ENCODE measurements around the gene FAM89B. TPM values are rescaled to one million over a fixed set of nuclear protein-coding genes. Genes with fewer than 3 reads are reported as not detected.

Gene FAM89B
- total RNA-seq, 6 donors from 2014 or later = 27.9 to 65.8 (median 45.3) TPM

- DNase-seq = no peak
Measured at GRCh38 chr11:65576232-65576866, 4.0 kb downstream of the FAM89B start.

GRCh38 chr11:65576867-65577755, 4.8 kb downstream of the FAM89B start:
- H3K9me3 ChIP-seq = no peaks in the 10 kb centered on the region
- DNase-seq (peak; percentile 85 to 91), ATAC-seq (ENCODE audit: low FRiP score in 2 of 2) (peak; percentile 45 to 65)
- peaks cover 42 to 58% (median 56%) of the 10 kb centered on the region in 4 donors for H3K4me1 ChIP-seq
- H3K27ac ChIP-seq = peak overlapping the region; percentile 93 to 98 (median 94)
- H3K4me3 ChIP-seq = peak overlapping the region; percentile 49 to 93 (median 86)
- H3K27me3 ChIP-seq = no peaks in the 10 kb centered on the region
- WGBS, 2 donors = 31 to 34% methylated on average over 5 to 16 of the region's 18 CpGs
- H3K36me3 ChIP-seq = peaks cover 0 to 44% (median 29%) of the 10 kb centered on the region in 4 donors
- no peak for TF ChIP-seq EP300 (IDR thresholded peaks at IDR 0.05)
- TF ChIP-seq POLR2A (IDR thresholded peaks at IDR 0.05) = peak in 2 of 4 donors; percentile 31 to 73
- peak; percentile 49 to 68 for TF ChIP-seq POLR2AphosphoS5 (IDR thresholded peaks at IDR 0.05)
- TF ChIP-seq CTCF (IDR thresholded peaks at IDR 0.05) = no peak

More at GRCh38 chr11:65576232-65576866, 4.0 kb downstream of the FAM89B start:
- H3K27me3 ChIP-seq = no peaks in the 10 kb centered on the region
- peaks cover 0 to 37% (median 23%) of the 10 kb centered on the region in 4 donors for H3K36me3 ChIP-seq
- peaks cover 49 to 66% (median 64%) of the 10 kb centered on the region in 4 donors for H3K4me1 ChIP-seq
- H3K9me3 ChIP-seq = no peaks in the 10 kb centered on the region
- 9 to 40% methylated on average over 2 to 24 of the region's 26 CpGs for WGBS, 2 donors
- ATAC-seq (ENCODE audit: low FRiP score in 2 of 2) = no peak
- TF ChIP-seq CTCF (IDR thresholded peaks at IDR 0.05) = no peak
- TF ChIP-seq EP300 (IDR thresholded peaks at IDR 0.05) = no peak
- TF ChIP-seq POLR2A (IDR thresholded peaks at IDR 0.05) = no peak
- no peak for TF ChIP-seq POLR2AphosphoS5 (IDR thresholded peaks at IDR 0.05)
- H3K27ac ChIP-seq = peak overlapping the region; percentile 93 to 98 (median 94)
- peak overlapping the region; percentile 49 to 93 (median 86) for H3K4me3 ChIP-seq

- Histone ChIP-seq H3K36me3 (peaks cover 0 to 50% (median 30%) of the 10 kb centered on the region in 4 donors), H3K4me1 (peaks cover 40 to 56% (median 54%) of the 10 kb centered on the region in 4 donors), H3K27me3 (no peaks in the 10 kb centered on the region), H3K9me3 (no peaks in the 10 kb centered on the region), H3K27ac (peak overlapping the region; percentile 93 to 98 (median 94)), H3K4me3 (peak overlapping the region in 3 of 4 donors; percentile 85 to 93 (median 87))
- no peak for ATAC-seq (ENCODE audit: low FRiP score in 2 of 2)
- DNase-seq = peak in 1 of 2 donors; percentile 68
- TF ChIP-seq POLR2A (IDR thresholded peaks at IDR 0.05) = no peak
- no peak for TF ChIP-seq CTCF (IDR thresholded peaks at IDR 0.05)
- no peak for TF ChIP-seq POLR2AphosphoS5 (IDR thresholded peaks at IDR 0.05)
- no peak for TF ChIP-seq EP300 (IDR thresholded peaks at IDR 0.05)
- WGBS, 2 donors = 45 to 50% methylated on average over 1 to 8 of the region's 8 CpGs
Measured at GRCh38 chr11:65577756-65578109, 5.4 kb downstream of the FAM89B start.

- Histone ChIP-seq H3K27me3 (no peaks in the 10 kb centered on the region), H3K4me3 (peak overlapping the region in 2 of 4 donors; percentile 85 to 87), H3K4me1 (peaks cover 38 to 53% (median 51%) of the 10 kb centered on the region in 4 donors), H3K27ac (peak overlapping the region; percentile 93 to 98 (median 94)), H3K9me3 (no peaks in the 10 kb centered on the region), H3K36me3 (peaks cover 0 to 54% (median 30%) of the 10 kb centered on the region in 4 donors)
- ATAC-seq (ENCODE audit: low FRiP score in 2 of 2) = no peak
- TF ChIP-seq POLR2AphosphoS5 (IDR thresholded peaks at IDR 0.05) (no peak), CTCF (IDR thresholded peaks at IDR 0.05) (no peak), POLR2A (IDR thresholded peaks at IDR 0.05) (no peak), EP300 (IDR thresholded peaks at IDR 0.05) (no peak)
- 87 to 93% methylated on average over 7 of the region's 7 CpGs for WGBS, 2 donors
- DNase-seq = no peak
Measured at GRCh38 chr11:65578134-65578533, 5.8 kb downstream of the FAM89B start.
